Erythroblast (primary cell): Measurements from ENCODE around the gene CASZ1.

Experiments used
- GATA1 ChIP-seq: IDR thresholded peaks from 2 replicates; pipeline ENCODE4 v1.6.1; 2011; ENCODE audit warnings: low read depth, mild to moderate bottlenecking, control low read depth, low read length, moderate library complexity
- POLR2A ChIP-seq: IDR thresholded peaks from 2 replicates; pipeline ENCODE4 v1.6.1; 2011; ENCODE audit warnings: mild to moderate bottlenecking, low read length

GRCh38 chr1:10613861-10614260 is 182.6 kb downstream of the CASZ1 start:
- no peak for TF ChIP-seq POLR2A
- TF ChIP-seq GATA1, result no peak
